Sigmoid colon (tissue), 7 donors: ENCODE measurements around the gene DUSP9. TPM values are rescaled to one million over a fixed set of nuclear protein-coding genes. Genes with fewer than 3 reads are reported as not detected.

Experiments
- DNase-seq: peaks from one replicate; pipeline ENCODE4 v3.0.0-alpha.2; 2019
- H3K27ac ChIP-seq, 4 donors: fragments of 200-600 bp; sonication (generic); one replicate each; pipeline ENCODE4 v1.5.1; 2016 to 2019; ENCODE audit warnings: mild to moderate bottlenecking in 1 of 4
- H3K27me3 ChIP-seq, 3 donors: fragments of 200-600 bp; sonication (generic); one replicate each; pipeline ENCODE4 v1.5.1; 2019; ENCODE audit warnings: mild to moderate bottlenecking in 1 of 3
- H3K36me3 ChIP-seq, 4 donors: fragments of 200-600 bp; sonication (generic); one replicate each; pipeline ENCODE4 v1.5.1; 2016 to 2019
- H3K4me1 ChIP-seq, 4 donors: fragments of 200-600 bp; sonication (generic); one replicate each; pipeline ENCODE4 v1.5.1; 2017 to 2019
- H3K4me3 ChIP-seq, 4 donors: fragments of 200-600 bp; sonication (generic); one replicate each; pipeline ENCODE4 v1.5.1; 2017 to 2019; ENCODE audit warnings: mild to moderate bottlenecking in 2 of 4, moderate library complexity in 1 of 4
- H3K9me3 ChIP-seq, 4 donors: fragments of 200-600 bp in 3 of 4; sonication (generic) in 3 of 4; one replicate each; pipeline versions ENCODE4 v1.5.1 to v1.6.1; 2013 to 2019
- CTCF ChIP-seq, 4 experiments: fragments of 450-650 bp in 3 of 4; fragments of 200-600 bp in 1 of 4; IDR thresholded peaks; one replicate each; pipeline ENCODE4 v1.5.1; 2016 to 2019; ENCODE audit warnings: antibody characterized with exemption in 4 of 4, mild to moderate bottlenecking in 3 of 4, moderate library complexity in 2 of 4
- EP300 ChIP-seq, 4 donors: sonication (generic); formaldehyde crosslinking; IDR thresholded peaks; one replicate each; pipeline ENCODE4 v1.6.1; 2017; ENCODE audit warnings: antibody characterized with exemption in 4 of 4
- POLR2A ChIP-seq, 2 donors: fragments of 450-650 bp; IDR thresholded peaks; one replicate each; pipeline ENCODE4 v1.6.1; 2016; ENCODE audit warnings: antibody characterized with exemption in 2 of 2, mild to moderate bottlenecking in 2 of 2, moderate library complexity in 2 of 2
- POLR2AphosphoS5 ChIP-seq, 4 donors: sonication (generic); formaldehyde crosslinking; IDR thresholded peaks; one replicate each; pipeline ENCODE4 v1.6.1; 2017; ENCODE audit warnings: antibody characterized with exemption in 4 of 4
- WGBS, 2 donors: extraction: QIAGEN DNeasy Blood & Tissue Kit; methylation state at CpG; one replicate each; pipeline ENCODE4 v1.1.7; 2013; 5-methylcytosine and 5-hydroxymethylcytosine counted together
- intact Hi-C: fragments of 100-400 bp; cut with DNase I; formaldehyde crosslinking; loops from one replicate; pipeline ENCODE4 v1.15.1; 2023
- polyA plus RNA-seq, 3 donors: library from polyadenylated mRNA; stranded (reverse); fragments of 200-250 nt; gene quantifications; one replicate each; pipeline ENCODE4 v1.2.3, GENCODE V29; 2013
- total RNA-seq, 4 donors: library from RNA; depleted of rRNA; stranded (reverse); fragments of >200 nt; gene quantifications; one replicate each; pipeline ENCODE4 v1.1.0, GENCODE V29; 2016
- donor health status: healthy with polysubstance abuse.
- donor health status: Bipolar disorder and iron deficiency.
- donor health status: healthy.

DUSP9 gene
- total and polyA plus RNA-seq, 7 donors, result 0.06 TPM; not detected in 6

DNA sequence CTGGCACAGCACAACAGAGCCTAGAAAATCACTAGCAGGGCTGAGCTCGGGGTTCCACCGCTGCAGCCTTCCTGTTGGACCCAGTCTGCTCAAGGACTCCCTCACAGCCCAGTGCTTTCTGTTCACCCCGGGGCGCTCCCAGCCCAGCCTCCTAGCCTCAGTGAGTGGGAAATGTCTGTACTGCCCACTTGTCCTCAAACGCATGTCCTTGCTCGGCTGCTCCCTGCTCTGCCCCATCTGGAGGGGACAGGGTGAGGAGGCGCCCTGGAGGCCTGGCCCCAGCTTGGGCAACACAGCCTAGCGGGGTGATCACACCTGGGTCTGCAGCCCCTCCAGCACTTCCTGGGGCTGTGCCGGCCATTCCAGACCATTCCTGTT is 36.2 kb upstream of the DUSP9 start:
- WGBS, 2 donors, result 77 to 84% methylated on average over 9 of the region's 9 CpGs
- H3K4me1 ChIP-seq, result peaks cover 0 to 13% (median 2%) of the 10 kb centered on the region in 4 donors
- intact Hi-C loops, result loop anchor here (1.0 to 5.0 kb wide), 2 partner anchors 57 to 96 kb away; no protein-coding TSS in a partner anchor

GRCh38 chrX:153611298-153612095 is 35.5 kb upstream of the DUSP9 start:
- Histone ChIP-seq H3K27me3 (peaks cover 0 to 3% (median 0%) of the 10 kb centered on the region in 3 donors), H3K4me1 (peaks cover 0 to 13% (median 2%) of the 10 kb centered on the region in 4 donors), H3K36me3 (no peaks in the 10 kb centered on the region), H3K4me3 (no peak overlapping the region), H3K9me3 (no peaks in the 10 kb centered on the region), H3K27ac (no peak overlapping the region)
- intact Hi-C loops, result loop anchor here (5.0 kb wide), 1 partner anchor 96 kb away; no protein-coding TSS in a partner anchor
- TF ChIP-seq CTCF (IDR thresholded peaks at IDR 0.05) (no peak), POLR2A (IDR thresholded peaks at IDR 0.05) (no peak), EP300 (IDR thresholded peaks at IDR 0.05) (no peak), POLR2AphosphoS5 (IDR thresholded peaks at IDR 0.05) (no peak)
- 62 to 81% methylated on average over 14 of the region's 14 CpGs for WGBS, 2 donors
- DNase-seq, result no peak

More for the DNA sequence above, 36.2 kb upstream of the DUSP9 start:
- DNase-seq, result no peak
- Histone ChIP-seq H3K4me3 (peak overlapping the region in 2 of 4 donors; percentile 49 to 53), H3K36me3 (no peaks in the 10 kb centered on the region), H3K27me3 (peaks cover 0 to 3% (median 0%) of the 10 kb centered on the region in 3 donors), H3K27ac (no peak overlapping the region), H3K9me3 (no peaks in the 10 kb centered on the region)
- no peak for TF ChIP-seq CTCF (IDR thresholded peaks at IDR 0.05)
- TF ChIP-seq EP300 (IDR thresholded peaks at IDR 0.05), result no peak
- no peak for TF ChIP-seq POLR2AphosphoS5 (IDR thresholded peaks at IDR 0.05)
- TF ChIP-seq POLR2A (IDR thresholded peaks at IDR 0.05), result no peak

DNA sequence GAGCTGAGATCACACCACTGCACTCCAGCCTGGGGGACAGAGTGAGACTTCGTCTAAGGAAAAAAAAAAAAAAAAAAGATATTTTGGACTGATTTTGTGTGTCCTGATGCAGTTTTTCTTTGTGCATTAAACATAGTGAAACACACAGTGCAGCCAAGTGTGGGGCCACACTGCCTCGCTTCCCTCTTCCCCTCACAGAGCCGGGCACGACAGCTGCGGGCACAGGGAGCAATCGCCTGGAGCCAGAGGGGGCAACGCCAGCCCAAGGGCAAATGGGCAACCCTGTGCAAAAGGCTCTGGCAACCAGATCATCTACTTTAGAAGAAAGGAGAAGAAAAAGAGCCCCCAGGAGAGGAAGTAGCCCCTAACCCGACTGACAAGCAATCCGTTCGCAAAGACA is 34.6 kb upstream of the DUSP9 start:
- Histone ChIP-seq H3K36me3 (no peaks in the 10 kb centered on the region), H3K27me3 (peaks cover 0 to 3% (median 0%) of the 10 kb centered on the region in 3 donors), H3K9me3 (no peaks in the 10 kb centered on the region), H3K27ac (no peak overlapping the region), H3K4me1 (peaks cover 0 to 13% (median 2%) of the 10 kb centered on the region in 4 donors), H3K4me3 (no peak overlapping the region)
- WGBS, 2 donors, result 81 to 89% methylated on average over 10 of the region's 10 CpGs
- DNase-seq, result no peak
- TF ChIP-seq CTCF (IDR thresholded peaks at IDR 0.05) (no peak), POLR2AphosphoS5 (IDR thresholded peaks at IDR 0.05) (no peak), EP300 (IDR thresholded peaks at IDR 0.05) (no peak), POLR2A (IDR thresholded peaks at IDR 0.05) (no peak)
- intact Hi-C loops, result loop anchor here (5.0 kb wide), 1 partner anchor 95 kb away; no protein-coding TSS in a partner anchor

GRCh38 chrX:153614818-153615217 is 32.2 kb upstream of the DUSP9 start:
- Histone ChIP-seq H3K9me3 (no peaks in the 10 kb centered on the region), H3K4me1 (peaks cover 0 to 9% (median 0%) of the 10 kb centered on the region in 4 donors), H3K36me3 (no peaks in the 10 kb centered on the region), H3K27ac (no peak overlapping the region), H3K27me3 (peaks cover 0 to 3% (median 3%) of the 10 kb centered on the region in 3 donors), H3K4me3 (no peak overlapping the region)
- intact Hi-C loops, result loop anchor here (5.0 kb wide), 1 partner anchor 92 kb away; no protein-coding TSS in a partner anchor
- WGBS, 2 donors, result 63 to 78% methylated on average over 6 of the region's 6 CpGs
- TF ChIP-seq POLR2AphosphoS5 (IDR thresholded peaks at IDR 0.05), result no peak
- TF ChIP-seq CTCF (IDR thresholded peaks at IDR 0.05), result no peak
- TF ChIP-seq POLR2A (IDR thresholded peaks at IDR 0.05), result no peak
- no peak for TF ChIP-seq EP300 (IDR thresholded peaks at IDR 0.05)
- DNase-seq, result no peak
